H9 (cell line): ENCODE results near the gene TRPM1. TPM values are rescaled to one million over a fixed set of nuclear protein-coding genes. Genes with fewer than 3 reads are reported as not detected.

Experiments
- DNase-seq: peaks from one replicate; pipeline ENCODE4 v3.0.0-alpha.2; 2017
- H2AFZ ChIP-seq: one replicate; pipeline ENCODE4 v1.6.1; 2013; ENCODE audit warnings: mild to moderate bottlenecking, low read length, control low read depth, moderate library complexity
- H2AK5ac ChIP-seq: 2 replicates; pipeline ENCODE4 v1.6.1; 2013; ENCODE audit warnings: low read length, control low read depth, mixed read lengths; ENCODE audit not compliant: insufficient read length
- H2BK120ac ChIP-seq: one replicate; pipeline ENCODE4 v1.6.1; 2013; ENCODE audit warnings: low read depth, mild to moderate bottlenecking, low read length, control low read depth, inconsistent platforms; ENCODE audit not compliant: poor library complexity, severe bottlenecking
- H2BK12ac ChIP-seq: 2 replicates; pipeline ENCODE4 v1.6.1; 2013; ENCODE audit warnings: low read length, control low read depth, mixed read lengths, low read depth; ENCODE audit not compliant: insufficient read length
- H2BK15ac ChIP-seq: 2 replicates; pipeline ENCODE4 v1.6.1; 2013; ENCODE audit warnings: low read depth, low read length, control low read depth
- H2BK20ac ChIP-seq: one replicate; pipeline ENCODE4 v1.6.1; 2013; ENCODE audit warnings: low read depth, mild to moderate bottlenecking, low read length, control low read depth, inconsistent platforms; ENCODE audit not compliant: poor library complexity, severe bottlenecking
- H2BK5ac ChIP-seq: 2 replicates; pipeline ENCODE4 v1.6.1; 2013; ENCODE audit warnings: low read length, control low read depth, mixed read lengths; ENCODE audit not compliant: insufficient read length
- H3K14ac ChIP-seq: 2 replicates; pipeline ENCODE4 v1.6.1; 2013; ENCODE audit warnings: low read length, control low read depth; ENCODE audit not compliant: insufficient read depth
- H3K18ac ChIP-seq: 2 replicates; pipeline ENCODE4 v1.6.1; 2013; ENCODE audit warnings: low read depth, mild to moderate bottlenecking, mixed read lengths, low read length, control low read depth; ENCODE audit not compliant: insufficient read length
- H3K23ac ChIP-seq: 2 replicates; pipeline ENCODE4 v1.6.1; 2013; ENCODE audit warnings: low read length, control low read depth, mixed read lengths, low read depth; ENCODE audit not compliant: insufficient read length
- H3K23me2 ChIP-seq: 2 replicates; pipeline ENCODE4 v1.6.1; 2013; ENCODE audit warnings: low read depth, mild to moderate bottlenecking, mixed read lengths, low read length, control low read depth; ENCODE audit not compliant: insufficient read length, poor library complexity, severe bottlenecking
- H3K27ac ChIP-seq: 2 replicates; pipeline ENCODE4 v1.5.1; 2013; ENCODE audit warnings: low read length, control low read depth, mixed read lengths, low read depth; ENCODE audit not compliant: insufficient read length
- H3K27me3 ChIP-seq: 2 replicates; pipeline ENCODE4 v1.6.1; 2013; ENCODE audit warnings: low read length, control low read depth, inconsistent platforms; ENCODE audit not compliant: insufficient read depth
- H3K4ac ChIP-seq: 2 replicates; pipeline ENCODE4 v1.6.1; 2013; ENCODE audit warnings: low read depth, mild to moderate bottlenecking, control low read depth, inconsistent platforms, low read length, moderate library complexity
- H3K4me1 ChIP-seq: 2 replicates; pipeline ENCODE4 v1.6.1; 2013; ENCODE audit warnings: low read length, control low read depth, inconsistent platforms; ENCODE audit not compliant: insufficient read depth
- H3K4me2 ChIP-seq: 2 replicates; pipeline ENCODE4 v1.6.1; 2013; ENCODE audit warnings: low read length, control low read depth, mixed read lengths; ENCODE audit not compliant: insufficient read length, insufficient read depth
- H3K56ac ChIP-seq: 2 replicates; pipeline ENCODE4 v1.6.1; 2013; ENCODE audit warnings: low read depth, mild to moderate bottlenecking, mixed read lengths, low read length, control low read depth; ENCODE audit not compliant: insufficient read length
- H3K79me1 ChIP-seq: 2 replicates; pipeline ENCODE4 v1.6.1; 2013; ENCODE audit warnings: low read depth, mild to moderate bottlenecking, moderate library complexity, low read length, control low read depth, inconsistent platforms; ENCODE audit not compliant: insufficient read depth, poor library complexity, severe bottlenecking
- H3K79me2 ChIP-seq: 2 replicates; pipeline ENCODE4 v1.6.1; 2013; ENCODE audit warnings: low read length, control low read depth, inconsistent platforms; ENCODE audit not compliant: insufficient read depth
- H3K9ac ChIP-seq: 2 replicates; pipeline ENCODE4 v1.6.1; 2013; ENCODE audit warnings: low read length, control low read depth, mixed read lengths; ENCODE audit not compliant: insufficient read length; ENCODE audit errors: extremely low read depth
- H3K9me3 ChIP-seq: one replicate; pipeline ENCODE4 v1.6.1; 2013; ENCODE audit warnings: low read depth, low read length, inconsistent platforms; ENCODE audit not compliant: control insufficient read depth
- H3T11ph ChIP-seq: one replicate; pipeline ENCODE4 v1.6.1; 2013; ENCODE audit warnings: mild to moderate bottlenecking, low read length, control low read depth, inconsistent platforms
- H4K20me1 ChIP-seq: one replicate; pipeline ENCODE4 v1.6.1; 2013; ENCODE audit not compliant: control insufficient read depth, insufficient read length, insufficient read depth
- H4K5ac ChIP-seq: 2 replicates; pipeline ENCODE4 v1.6.1; 2013; ENCODE audit warnings: low read depth, mild to moderate bottlenecking, mixed read lengths, low read length, control low read depth; ENCODE audit not compliant: insufficient read length
- H4K8ac ChIP-seq: replicated peaks from 2 replicates; pipeline ENCODE4 v1.6.1; 2013; ENCODE audit warnings: low read length, control low read depth, mixed read lengths, low read depth; ENCODE audit not compliant: insufficient read length
- H4K91ac ChIP-seq: 2 replicates; pipeline ENCODE4 v1.6.1; 2013; ENCODE audit warnings: low read depth, mild to moderate bottlenecking, moderate library complexity, mixed read lengths, low read length, control low read depth; ENCODE audit not compliant: insufficient read length
- H3K27ac Mint-ChIP-seq, 3 experiments: 2 replicates in 2 of 3; 3 replicates in 1 of 3; pipeline ENCODE4 v1.8.0; 2020 to 2021; ENCODE audit warnings: mixed read lengths in 3 of 3, mild to moderate bottlenecking in 1 of 3, moderate library complexity in 1 of 3
- H3K27me3 Mint-ChIP-seq: 2 replicates; pipeline ENCODE4 v1.8.0; 2021; ENCODE audit warnings: low read depth, mild to moderate bottlenecking, moderate library complexity, mixed read lengths
- H3K36me3 Mint-ChIP-seq, 3 experiments: 2 replicates in 2 of 3; 3 replicates in 1 of 3; pipeline ENCODE4 v1.8.0; 2020 to 2021; ENCODE audit warnings: low read depth in 3 of 3, mixed read lengths in 3 of 3; ENCODE audit not compliant: insufficient read depth in 1 of 3
- H3K4me1 Mint-ChIP-seq, 2 experiments: 2 replicates each; pipeline ENCODE4 v1.8.0; 2020; ENCODE audit warnings: mixed read lengths in 2 of 2
- H3K4me3 Mint-ChIP-seq, 2 experiments: 2 replicates in 1 of 2; 3 replicates in 1 of 2; pipeline ENCODE4 v1.8.0; 2020 to 2021; ENCODE audit warnings: mild to moderate bottlenecking in 2 of 2, mixed read lengths in 2 of 2, moderate library complexity in 1 of 2
- H3K9me3 Mint-ChIP-seq, 2 experiments: 2 replicates in 1 of 2; 3 replicates in 1 of 2; pipeline ENCODE4 v1.8.0; 2020; ENCODE audit warnings: mild to moderate bottlenecking in 2 of 2, mixed read lengths in 2 of 2, moderate library complexity in 1 of 2
- WGBS: extraction: QIAGEN DNeasy Blood & Tissue Kit; methylation state at CpG from one replicate; pipeline ENCODE4 v1.1.7; 2013; ENCODE audit warnings: missing lambda C conversion rate, low lambda C conversion rate, mixed read lengths; ENCODE audit not compliant: insufficient read length; ENCODE audit errors: extremely low coverage; 5-methylcytosine and 5-hydroxymethylcytosine counted together
- total RNA-seq: library from RNA; stranded (reverse); gene quantifications from 2 replicates; pipeline ENCODE4 v1.2.1, GENCODE V29; 2021
- TF ChIP-seq, protein P1 (sequence below): fragments of 200-600 bp; sonication (generic); conservative IDR thresholded peaks from 3 replicates; pipeline ENCODE4 v1.8.0; 2021; ENCODE audit warnings: antibody characterized with exemption, mild to moderate bottlenecking

TRPM1 gene
- total RNA-seq, 1 experiment from 2014 or later = not detected

DNA sequence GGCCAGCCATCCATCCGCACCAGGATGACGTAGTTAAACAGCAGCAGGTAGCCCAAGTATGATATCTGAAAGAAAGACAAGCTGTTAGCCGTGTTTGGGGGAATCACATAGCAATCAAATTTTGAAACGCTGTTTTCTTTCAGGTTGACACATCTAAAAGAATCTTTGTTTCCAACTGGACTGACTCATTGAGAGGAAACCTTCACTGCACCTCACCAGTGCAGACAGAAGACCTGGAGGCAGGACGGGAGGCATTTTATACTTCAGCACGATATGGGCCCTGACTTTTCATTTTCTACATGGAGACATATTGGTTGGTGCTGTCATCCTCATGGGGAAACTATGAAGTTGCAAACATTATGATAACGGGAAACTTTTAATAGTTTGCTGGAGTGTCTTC, 65.9 kb downstream of the TRPM1 start:
- Histone ChIP-seq H3K79me2 (no peaks in the 10 kb centered on the region), H4K8ac (no peak overlapping the region), H2AFZ (no peak overlapping the region), H2BK5ac (no peak overlapping the region), H3K4me2 (no peak overlapping the region), H4K20me1 (no peaks in the 10 kb centered on the region), H3K27me3 (no peaks in the 10 kb centered on the region), H2BK120ac (no peak overlapping the region), H2BK15ac (no peak overlapping the region), H3K23me2 (peaks cover 3% of the 10 kb centered on the region), H3K27ac (no peak overlapping the region), H2AK5ac (no peak overlapping the region), H2BK12ac (no peak overlapping the region), H4K91ac (no peak overlapping the region), H3K14ac (no peak overlapping the region), H3K9me3 (no peaks in the 10 kb centered on the region), H3K9ac (no peak overlapping the region), H3K23ac (no peak overlapping the region), H3K79me1 (no peaks in the 10 kb centered on the region), H3K56ac (no peak overlapping the region), H3T11ph (no peak overlapping the region), H3K4ac (no peak overlapping the region), H3K18ac (no peak overlapping the region), H3K4me1 (no peaks in the 10 kb centered on the region), H4K5ac (no peak overlapping the region), H2BK20ac (no peak overlapping the region)
- TF ChIP-seq, protein P1, sequence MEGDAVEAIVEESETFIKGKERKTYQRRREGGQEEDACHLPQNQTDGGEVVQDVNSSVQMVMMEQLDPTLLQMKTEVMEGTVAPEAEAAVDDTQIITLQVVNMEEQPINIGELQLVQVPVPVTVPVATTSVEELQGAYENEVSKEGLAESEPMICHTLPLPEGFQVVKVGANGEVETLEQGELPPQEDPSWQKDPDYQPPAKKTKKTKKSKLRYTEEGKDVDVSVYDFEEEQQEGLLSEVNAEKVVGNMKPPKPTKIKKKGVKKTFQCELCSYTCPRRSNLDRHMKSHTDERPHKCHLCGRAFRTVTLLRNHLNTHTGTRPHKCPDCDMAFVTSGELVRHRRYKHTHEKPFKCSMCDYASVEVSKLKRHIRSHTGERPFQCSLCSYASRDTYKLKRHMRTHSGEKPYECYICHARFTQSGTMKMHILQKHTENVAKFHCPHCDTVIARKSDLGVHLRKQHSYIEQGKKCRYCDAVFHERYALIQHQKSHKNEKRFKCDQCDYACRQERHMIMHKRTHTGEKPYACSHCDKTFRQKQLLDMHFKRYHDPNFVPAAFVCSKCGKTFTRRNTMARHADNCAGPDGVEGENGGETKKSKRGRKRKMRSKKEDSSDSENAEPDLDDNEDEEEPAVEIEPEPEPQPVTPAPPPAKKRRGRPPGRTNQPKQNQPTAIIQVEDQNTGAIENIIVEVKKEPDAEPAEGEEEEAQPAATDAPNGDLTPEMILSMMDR = no peak
- WGBS = no CpG with 5 or more reads among the region's 7 CpGs
- DNase-seq = no peak
- H3K4me1 Mint-ChIP-seq = peaks cover 20% of the 10 kb centered on the region in 2 experiments
- H3K27me3 Mint-ChIP-seq = no peaks in the 10 kb centered on the region
- H3K27ac Mint-ChIP-seq = no peak overlapping the region
- no peaks in the 10 kb centered on the region for H3K36me3 Mint-ChIP-seq
- H3K9me3 Mint-ChIP-seq = no peaks in the 10 kb centered on the region; a peak in 1 of 5 replicates
- no peak overlapping the region for H3K4me3 Mint-ChIP-seq
